ENCODE measurements around the gene TDP1. TPM values are rescaled to one million over a fixed set of nuclear protein-coding genes. Genes with fewer than 3 reads are reported as not detected.

TDP1 gene
- total RNA-seq, 1 experiment from 2014 or later: 23.9 TPM

DNA sequence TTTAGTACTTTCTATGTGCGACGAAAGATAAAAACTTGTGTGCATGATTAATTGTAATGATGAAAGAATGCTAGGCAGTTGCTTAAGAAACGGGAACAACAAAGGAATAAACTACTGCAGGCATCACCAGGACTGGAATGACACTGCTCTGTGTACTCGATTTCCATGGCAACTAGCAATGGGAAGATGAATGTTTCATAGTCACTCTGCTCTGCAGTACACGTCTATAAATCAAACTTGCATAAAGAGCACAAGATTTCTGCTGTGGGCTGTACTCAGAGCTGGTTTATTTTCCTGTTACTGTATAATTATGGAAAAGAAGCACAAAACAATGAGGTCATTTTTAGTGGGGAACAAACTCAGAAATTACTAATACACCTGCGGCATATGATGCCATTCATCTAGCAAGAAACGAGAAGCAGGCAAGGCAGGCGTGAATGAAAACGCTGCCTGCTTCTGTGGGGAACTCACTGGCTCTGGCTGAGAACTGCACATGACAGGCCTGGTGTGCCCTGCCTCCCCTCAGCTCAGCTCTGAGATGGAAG is 43.0 kb upstream of the TDP1 start:
- no TSS peak for BruUV-seq (replicated peaks)
- H3K27ac ChIP-seq (ENCODE audit: low read length): no peak overlapping the region
- no peaks in the 10 kb centered on the region for H3K4me1 ChIP-seq (ENCODE audit: control insufficient read depth, insufficient read depth, low read length)
- in situ Hi-C loops (cut with HindIII; ENCODE audit: low pct_unique_long_range_greater_than_20kb, low sequenced_read_pairs) (no loop called here), intact Hi-C loops (cut with micrococcal nuclease; ENCODE audit: unreplicated experiment) (no loop called here)
- ATAC-seq (no peak), DNase-seq (ENCODE audit: low read depth, low spot score) (no peak)
- H3K36me3 ChIP-seq (ENCODE audit: control insufficient read depth, insufficient read depth, low read length): no peaks in the 10 kb centered on the region
- CTCF ChIA-PET: no interaction called here
- no peaks in the 10 kb centered on the region for H3K9me3 ChIP-seq (ENCODE audit: control insufficient read depth, insufficient read depth, low read depth, low read length)
- no peaks in the 10 kb centered on the region for H3K27me3 ChIP-seq (ENCODE audit: control insufficient read depth, insufficient read depth, low read length)
- no peak overlapping the region for H3K4me3 ChIP-seq (ENCODE audit: low read depth in 2 of 2, low read length in 2 of 2)
- TF ChIP-seq SIN3A (IDR thresholded peaks at IDR 0.05; ENCODE audit: borderline replicate concordance, insufficient read depth, low read depth, low read length) (no peak), POLR2AphosphoS5 (IDR thresholded peaks at IDR 0.05; ENCODE audit: low read depth, low read length) (no peak), TCF7L2 (IDR thresholded peaks at IDR 0.05; ENCODE audit: low read depth, low read length) (no peak)
- TF ChIP-seq, protein P1, sequence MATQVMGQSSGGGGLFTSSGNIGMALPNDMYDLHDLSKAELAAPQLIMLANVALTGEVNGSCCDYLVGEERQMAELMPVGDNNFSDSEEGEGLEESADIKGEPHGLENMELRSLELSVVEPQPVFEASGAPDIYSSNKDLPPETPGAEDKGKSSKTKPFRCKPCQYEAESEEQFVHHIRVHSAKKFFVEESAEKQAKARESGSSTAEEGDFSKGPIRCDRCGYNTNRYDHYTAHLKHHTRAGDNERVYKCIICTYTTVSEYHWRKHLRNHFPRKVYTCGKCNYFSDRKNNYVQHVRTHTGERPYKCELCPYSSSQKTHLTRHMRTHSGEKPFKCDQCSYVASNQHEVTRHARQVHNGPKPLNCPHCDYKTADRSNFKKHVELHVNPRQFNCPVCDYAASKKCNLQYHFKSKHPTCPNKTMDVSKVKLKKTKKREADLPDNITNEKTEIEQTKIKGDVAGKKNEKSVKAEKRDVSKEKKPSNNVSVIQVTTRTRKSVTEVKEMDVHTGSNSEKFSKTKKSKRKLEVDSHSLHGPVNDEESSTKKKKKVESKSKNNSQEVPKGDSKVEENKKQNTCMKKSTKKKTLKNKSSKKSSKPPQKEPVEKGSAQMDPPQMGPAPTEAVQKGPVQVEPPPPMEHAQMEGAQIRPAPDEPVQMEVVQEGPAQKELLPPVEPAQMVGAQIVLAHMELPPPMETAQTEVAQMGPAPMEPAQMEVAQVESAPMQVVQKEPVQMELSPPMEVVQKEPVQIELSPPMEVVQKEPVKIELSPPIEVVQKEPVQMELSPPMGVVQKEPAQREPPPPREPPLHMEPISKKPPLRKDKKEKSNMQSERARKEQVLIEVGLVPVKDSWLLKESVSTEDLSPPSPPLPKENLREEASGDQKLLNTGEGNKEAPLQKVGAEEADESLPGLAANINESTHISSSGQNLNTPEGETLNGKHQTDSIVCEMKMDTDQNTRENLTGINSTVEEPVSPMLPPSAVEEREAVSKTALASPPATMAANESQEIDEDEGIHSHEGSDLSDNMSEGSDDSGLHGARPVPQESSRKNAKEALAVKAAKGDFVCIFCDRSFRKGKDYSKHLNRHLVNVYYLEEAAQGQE (IDR thresholded peaks at IDR 0.05; ENCODE audit: insufficient read depth in 1 of 2, low read depth in 2 of 2, low read length in 1 of 2): no peak
- TF ChIP-seq, protein P2, sequence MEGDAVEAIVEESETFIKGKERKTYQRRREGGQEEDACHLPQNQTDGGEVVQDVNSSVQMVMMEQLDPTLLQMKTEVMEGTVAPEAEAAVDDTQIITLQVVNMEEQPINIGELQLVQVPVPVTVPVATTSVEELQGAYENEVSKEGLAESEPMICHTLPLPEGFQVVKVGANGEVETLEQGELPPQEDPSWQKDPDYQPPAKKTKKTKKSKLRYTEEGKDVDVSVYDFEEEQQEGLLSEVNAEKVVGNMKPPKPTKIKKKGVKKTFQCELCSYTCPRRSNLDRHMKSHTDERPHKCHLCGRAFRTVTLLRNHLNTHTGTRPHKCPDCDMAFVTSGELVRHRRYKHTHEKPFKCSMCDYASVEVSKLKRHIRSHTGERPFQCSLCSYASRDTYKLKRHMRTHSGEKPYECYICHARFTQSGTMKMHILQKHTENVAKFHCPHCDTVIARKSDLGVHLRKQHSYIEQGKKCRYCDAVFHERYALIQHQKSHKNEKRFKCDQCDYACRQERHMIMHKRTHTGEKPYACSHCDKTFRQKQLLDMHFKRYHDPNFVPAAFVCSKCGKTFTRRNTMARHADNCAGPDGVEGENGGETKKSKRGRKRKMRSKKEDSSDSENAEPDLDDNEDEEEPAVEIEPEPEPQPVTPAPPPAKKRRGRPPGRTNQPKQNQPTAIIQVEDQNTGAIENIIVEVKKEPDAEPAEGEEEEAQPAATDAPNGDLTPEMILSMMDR (IDR thresholded peaks at IDR 0.05): no peak
- POLR2A ChIA-PET: no interaction called here

DNA sequence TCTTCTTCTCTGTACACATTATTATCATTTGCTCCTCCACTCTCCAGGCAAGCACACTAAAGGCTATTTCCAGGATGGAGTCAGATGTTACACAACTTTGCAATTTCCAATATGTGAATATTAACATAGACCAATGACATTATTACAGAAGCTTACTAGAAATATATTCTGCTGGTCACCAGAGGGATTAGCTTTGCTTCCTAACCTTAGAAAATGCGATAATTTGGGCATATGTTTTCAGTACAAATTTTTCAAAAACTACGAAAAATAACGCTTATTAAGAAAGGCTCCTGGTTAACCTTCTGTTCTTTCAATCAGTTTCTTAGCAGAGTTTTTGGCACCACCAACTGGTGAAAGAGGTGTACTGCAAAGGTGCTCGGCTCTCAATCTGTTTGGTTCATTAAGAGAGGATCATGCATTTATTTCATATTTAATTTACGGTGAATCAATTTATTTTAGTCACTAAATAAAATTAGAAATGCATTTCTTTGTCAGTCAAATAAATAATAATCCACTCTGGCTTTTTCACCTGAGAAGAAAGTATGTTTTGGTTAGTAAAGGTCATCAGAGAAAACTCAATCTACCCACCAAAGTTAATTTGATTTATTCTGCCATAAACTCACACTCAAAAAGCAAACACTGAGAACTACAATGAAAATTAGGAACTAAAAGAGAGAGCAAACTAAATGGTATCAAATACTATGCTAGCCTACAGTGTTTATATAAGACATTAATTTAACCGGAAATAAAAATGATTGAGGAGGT is 40.4 kb upstream of the TDP1 start:
- TF ChIP-seq POLR2AphosphoS5 (IDR thresholded peaks at IDR 0.05; ENCODE audit: low read depth, low read length): no peak
- TF ChIP-seq, protein P2 (IDR thresholded peaks at IDR 0.05): peak; percentile 80; the same call in 1 of the 2 replicates
- TF ChIP-seq SIN3A (IDR thresholded peaks at IDR 0.05; ENCODE audit: borderline replicate concordance, insufficient read depth, low read depth, low read length): no peak
- DNase-seq (ENCODE audit: low read depth, low spot score) (peak; percentile 42), ATAC-seq (no peak)
- Histone ChIP-seq H3K4me1 (ENCODE audit: control insufficient read depth, insufficient read depth, low read length) (no peaks in the 10 kb centered on the region), H3K36me3 (ENCODE audit: control insufficient read depth, insufficient read depth, low read length) (no peaks in the 10 kb centered on the region), H3K4me3 (ENCODE audit: low read depth in 2 of 2, low read length in 2 of 2) (no peak overlapping the region), H3K27me3 (ENCODE audit: control insufficient read depth, insufficient read depth, low read length) (no peaks in the 10 kb centered on the region), H3K9me3 (ENCODE audit: control insufficient read depth, insufficient read depth, low read depth, low read length) (no peaks in the 10 kb centered on the region), H3K27ac (ENCODE audit: low read length) (no peak overlapping the region)
- no TSS peak for BruUV-seq (replicated peaks)
- in situ Hi-C loops (cut with HindIII; ENCODE audit: low pct_unique_long_range_greater_than_20kb, low sequenced_read_pairs) (no loop called here), intact Hi-C loops (cut with micrococcal nuclease; ENCODE audit: unreplicated experiment) (no loop called here)
- CTCF ChIA-PET: interaction anchor here (0.6 kb wide), 1 partner anchor 33 kb away, joined by 17 read pairs; no protein-coding TSS in a partner anchor
- POLR2A ChIA-PET: no interaction called here
